ENCODE results near the gene GSN. TPM values are rescaled to one million over a fixed set of nuclear protein-coding genes. Genes with fewer than 3 reads are reported as not detected.

GSN gene
- total RNA-seq, 1 experiment from 2014 or later, result 278 TPM

DNA sequence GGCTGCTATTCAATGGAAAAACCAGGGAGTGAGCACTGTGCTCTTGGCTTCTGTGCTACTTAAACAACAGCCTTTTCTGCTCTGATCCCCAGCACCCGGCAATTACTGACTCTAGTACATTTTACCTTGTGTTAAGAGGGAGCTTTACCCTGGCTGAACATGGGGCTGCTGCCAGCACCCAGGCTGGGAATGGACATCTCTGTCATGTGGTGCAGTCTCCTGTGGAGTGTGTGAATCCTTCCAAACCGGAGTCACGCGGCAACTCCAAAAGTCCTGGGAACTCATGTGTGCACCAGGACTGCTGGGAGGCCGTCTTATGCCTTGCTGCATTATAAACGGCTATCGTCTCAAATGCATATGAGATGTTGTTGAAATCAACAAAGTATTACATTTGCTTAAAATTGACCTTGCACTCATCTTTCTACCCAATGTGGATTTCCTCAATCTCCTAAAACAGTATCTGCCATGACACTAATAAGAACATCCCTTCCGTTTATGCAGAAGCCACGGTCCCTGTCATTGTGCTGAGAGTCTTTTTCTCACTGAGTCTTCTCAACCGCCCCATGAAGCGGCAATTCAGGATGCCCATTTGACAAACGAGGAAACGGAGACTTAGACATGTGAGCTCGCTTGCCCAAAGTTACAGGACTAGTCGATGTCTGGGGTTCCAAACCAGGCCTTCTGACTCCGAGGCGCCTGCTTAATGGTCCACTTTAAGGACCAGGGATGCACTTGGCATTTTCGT is 884 bp upstream of the GSN start:
- peak overlapping the region; percentile 75; the same call in 1 of the 2 replicates for H3K27ac ChIP-seq (ENCODE audit: low read length)
- intact Hi-C loops (cut with micrococcal nuclease; ENCODE audit: unreplicated experiment) (no loop called here), in situ Hi-C loops (cut with HindIII; ENCODE audit: low pct_unique_long_range_greater_than_20kb, low sequenced_read_pairs) (no loop called here)
- ATAC-seq, result no peak
- DNase-seq (ENCODE audit: low read depth, low spot score), result no peak
- POLR2A ChIA-PET, result no interaction called here
- TF ChIP-seq SIN3A (IDR thresholded peaks at IDR 0.05; ENCODE audit: borderline replicate concordance, insufficient read depth, low read depth, low read length), result no peak
- TF ChIP-seq TCF7L2 (IDR thresholded peaks at IDR 0.05; ENCODE audit: low read depth, low read length), result no peak
- TF ChIP-seq, protein P1, sequence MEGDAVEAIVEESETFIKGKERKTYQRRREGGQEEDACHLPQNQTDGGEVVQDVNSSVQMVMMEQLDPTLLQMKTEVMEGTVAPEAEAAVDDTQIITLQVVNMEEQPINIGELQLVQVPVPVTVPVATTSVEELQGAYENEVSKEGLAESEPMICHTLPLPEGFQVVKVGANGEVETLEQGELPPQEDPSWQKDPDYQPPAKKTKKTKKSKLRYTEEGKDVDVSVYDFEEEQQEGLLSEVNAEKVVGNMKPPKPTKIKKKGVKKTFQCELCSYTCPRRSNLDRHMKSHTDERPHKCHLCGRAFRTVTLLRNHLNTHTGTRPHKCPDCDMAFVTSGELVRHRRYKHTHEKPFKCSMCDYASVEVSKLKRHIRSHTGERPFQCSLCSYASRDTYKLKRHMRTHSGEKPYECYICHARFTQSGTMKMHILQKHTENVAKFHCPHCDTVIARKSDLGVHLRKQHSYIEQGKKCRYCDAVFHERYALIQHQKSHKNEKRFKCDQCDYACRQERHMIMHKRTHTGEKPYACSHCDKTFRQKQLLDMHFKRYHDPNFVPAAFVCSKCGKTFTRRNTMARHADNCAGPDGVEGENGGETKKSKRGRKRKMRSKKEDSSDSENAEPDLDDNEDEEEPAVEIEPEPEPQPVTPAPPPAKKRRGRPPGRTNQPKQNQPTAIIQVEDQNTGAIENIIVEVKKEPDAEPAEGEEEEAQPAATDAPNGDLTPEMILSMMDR (IDR thresholded peaks at IDR 0.05), result no peak
- TF ChIP-seq, protein P2, sequence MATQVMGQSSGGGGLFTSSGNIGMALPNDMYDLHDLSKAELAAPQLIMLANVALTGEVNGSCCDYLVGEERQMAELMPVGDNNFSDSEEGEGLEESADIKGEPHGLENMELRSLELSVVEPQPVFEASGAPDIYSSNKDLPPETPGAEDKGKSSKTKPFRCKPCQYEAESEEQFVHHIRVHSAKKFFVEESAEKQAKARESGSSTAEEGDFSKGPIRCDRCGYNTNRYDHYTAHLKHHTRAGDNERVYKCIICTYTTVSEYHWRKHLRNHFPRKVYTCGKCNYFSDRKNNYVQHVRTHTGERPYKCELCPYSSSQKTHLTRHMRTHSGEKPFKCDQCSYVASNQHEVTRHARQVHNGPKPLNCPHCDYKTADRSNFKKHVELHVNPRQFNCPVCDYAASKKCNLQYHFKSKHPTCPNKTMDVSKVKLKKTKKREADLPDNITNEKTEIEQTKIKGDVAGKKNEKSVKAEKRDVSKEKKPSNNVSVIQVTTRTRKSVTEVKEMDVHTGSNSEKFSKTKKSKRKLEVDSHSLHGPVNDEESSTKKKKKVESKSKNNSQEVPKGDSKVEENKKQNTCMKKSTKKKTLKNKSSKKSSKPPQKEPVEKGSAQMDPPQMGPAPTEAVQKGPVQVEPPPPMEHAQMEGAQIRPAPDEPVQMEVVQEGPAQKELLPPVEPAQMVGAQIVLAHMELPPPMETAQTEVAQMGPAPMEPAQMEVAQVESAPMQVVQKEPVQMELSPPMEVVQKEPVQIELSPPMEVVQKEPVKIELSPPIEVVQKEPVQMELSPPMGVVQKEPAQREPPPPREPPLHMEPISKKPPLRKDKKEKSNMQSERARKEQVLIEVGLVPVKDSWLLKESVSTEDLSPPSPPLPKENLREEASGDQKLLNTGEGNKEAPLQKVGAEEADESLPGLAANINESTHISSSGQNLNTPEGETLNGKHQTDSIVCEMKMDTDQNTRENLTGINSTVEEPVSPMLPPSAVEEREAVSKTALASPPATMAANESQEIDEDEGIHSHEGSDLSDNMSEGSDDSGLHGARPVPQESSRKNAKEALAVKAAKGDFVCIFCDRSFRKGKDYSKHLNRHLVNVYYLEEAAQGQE (IDR thresholded peaks at IDR 0.05; ENCODE audit: insufficient read depth in 1 of 2, low read depth in 2 of 2, low read length in 1 of 2), result no peak
- TF ChIP-seq POLR2AphosphoS5 (IDR thresholded peaks at IDR 0.05; ENCODE audit: low read depth, low read length), result no peak
- no peaks in the 10 kb centered on the region; the same call in 1 of the 2 replicates for H3K36me3 ChIP-seq (ENCODE audit: control insufficient read depth, insufficient read depth, low read length)
- H3K4me1 ChIP-seq (ENCODE audit: control insufficient read depth, insufficient read depth, low read length), result peaks cover 26% of the 10 kb centered on the region
- CTCF ChIA-PET, result interaction anchor here (0.5 to 1.8 kb wide), 2 partner anchors 11 to 194 kb away, joined by 12 read pairs; no protein-coding TSS in a partner anchor
- no TSS peak for BruUV-seq (replicated peaks)
- H3K4me3 ChIP-seq (ENCODE audit: low read depth in 2 of 2, low read length in 2 of 2), result peak overlapping the region; percentile 67 to 76; a peak in 3 of 4 replicates
- no peaks in the 10 kb centered on the region for H3K9me3 ChIP-seq (ENCODE audit: control insufficient read depth, insufficient read depth, low read depth, low read length)
- no peaks in the 10 kb centered on the region for H3K27me3 ChIP-seq (ENCODE audit: control insufficient read depth, insufficient read depth, low read length)

DNA sequence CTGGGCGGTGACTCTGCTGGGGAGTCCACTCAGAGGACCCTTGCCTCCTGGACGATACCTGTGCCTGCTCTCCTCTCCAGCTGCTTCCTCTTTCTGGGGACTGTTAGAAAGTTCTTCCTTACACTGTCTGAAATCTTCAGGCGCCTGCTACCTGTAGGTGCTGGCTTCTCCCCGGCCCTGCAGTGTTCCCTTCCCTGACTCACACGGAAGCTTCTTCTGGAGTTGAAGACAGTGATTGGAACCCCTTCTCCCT is 562 bp downstream of the GSN start:
- Histone ChIP-seq H3K9me3 (ENCODE audit: control insufficient read depth, insufficient read depth, low read depth, low read length) (no peaks in the 10 kb centered on the region), H3K27me3 (ENCODE audit: control insufficient read depth, insufficient read depth, low read length) (no peaks in the 10 kb centered on the region), H3K4me3 (ENCODE audit: low read depth in 2 of 2, low read length in 2 of 2) (peak overlapping the region; percentile 67 to 76), H3K27ac (ENCODE audit: low read length) (peak overlapping the region; percentile 88), H3K36me3 (ENCODE audit: control insufficient read depth, insufficient read depth, low read length) (no peaks in the 10 kb centered on the region; the same call in 1 of the 2 replicates), H3K4me1 (ENCODE audit: control insufficient read depth, insufficient read depth, low read length) (peaks cover 40% of the 10 kb centered on the region)
- ChIA-PET POLR2A (no interaction called here), CTCF (interaction anchor here (1.8 kb wide), 1 partner anchor 10 kb away, joined by 12 read pairs; no protein-coding TSS in a partner anchor)
- TF ChIP-seq TCF7L2 (IDR thresholded peaks at IDR 0.05; ENCODE audit: low read depth, low read length) (no peak), POLR2AphosphoS5 (IDR thresholded peaks at IDR 0.05; ENCODE audit: low read depth, low read length) (no peak), SIN3A (IDR thresholded peaks at IDR 0.05; ENCODE audit: borderline replicate concordance, insufficient read depth, low read depth, low read length) (no peak)
- TF ChIP-seq, protein P1 (IDR thresholded peaks at IDR 0.05), result no peak
- TF ChIP-seq, protein P2 (IDR thresholded peaks at IDR 0.05; ENCODE audit: insufficient read depth in 1 of 2, low read depth in 2 of 2, low read length in 1 of 2), result no peak
- intact Hi-C loops (cut with micrococcal nuclease; ENCODE audit: unreplicated experiment) (no loop called here), in situ Hi-C loops (cut with HindIII; ENCODE audit: low pct_unique_long_range_greater_than_20kb, low sequenced_read_pairs) (no loop called here)
- BruUV-seq (replicated peaks), result no TSS peak
- ATAC-seq, result peak; percentile 62
- DNase-seq (ENCODE audit: low read depth, low spot score), result no peak
